CD4-positive, alpha-beta T cell treated with Interleukin-4 for 4 hours (primary cell): ENCODE measurements around the gene TNFRSF13B.

Experiments
- DNase-seq: peaks from one replicate; pipeline ENCODE4 v3.0.0-alpha.2; 2020

The TNFRSF13B gene

GRCh38 chr17:16952401-16952800, 19.5 kb downstream of the TNFRSF13B start:
- DNase-seq: no peak

GRCh38 chr17:16950488-16950887, 21.4 kb downstream of the TNFRSF13B start:
- no peak for DNase-seq

GRCh38 chr17:16948587-16949376, 23.1 kb downstream of the TNFRSF13B start:
- no peak for DNase-seq

- DNase-seq: no peak
Measured at GRCh38 chr17:16947470-16947869, 24.4 kb downstream of the TNFRSF13B start.

- DNase-seq: no peak
Measured at GRCh38 chr17:16945663-16946218, 26.2 kb downstream of the TNFRSF13B start.

- DNase-seq: no peak
Measured at GRCh38 chr17:16945136-16945482, 26.8 kb downstream of the TNFRSF13B start.

GRCh38 chr17:16944334-16945135, 27.4 kb downstream of the TNFRSF13B start:
- no peak for DNase-seq

GRCh38 chr17:16943541-16944333, 28.2 kb downstream of the TNFRSF13B start:
- DNase-seq: no peak

GRCh38 chr17:16943032-16943352, 28.9 kb downstream of the TNFRSF13B start:
- no peak for DNase-seq

GRCh38 chr17:16942141-16943031, 29.5 kb downstream of the TNFRSF13B start:
- DNase-seq: no peak

GRCh38 chr17:16941072-16942036, 30.6 kb downstream of the TNFRSF13B start:
- DNase-seq: no peak

- DNase-seq: no peak
Measured at GRCh38 chr17:16940116-16940881, 31.6 kb downstream of the TNFRSF13B start.

GRCh38 chr17:16939606-16940115, 32.3 kb downstream of the TNFRSF13B start:
- no peak for DNase-seq

- no peak for DNase-seq
Measured at GRCh38 chr17:16939208-16939576, 32.7 kb downstream of the TNFRSF13B start.

- no peak for DNase-seq
Measured at GRCh38 chr17:16938496-16939207, 33.3 kb downstream of the TNFRSF13B start.

GRCh38 chr17:16938031-16938430, 33.9 kb downstream of the TNFRSF13B start:
- DNase-seq: no peak

- no peak for DNase-seq
Measured at GRCh38 chr17:16937431-16937830, 34.5 kb downstream of the TNFRSF13B start.

- no peak for DNase-seq
Measured at GRCh38 chr17:16936536-16937310, 35.2 kb downstream of the TNFRSF13B start.
